Measurements from ENCODE around the gene CST7. TPM values are rescaled to one million over a fixed set of nuclear protein-coding genes. Genes with fewer than 3 reads are reported as not detected.

Gene CST7
- total RNA-seq = not detected in 2 replicates

- DNase-seq (ENCODE audit: low read depth) = no peak
- H3K27me3 ChIP-seq (ENCODE audit: control insufficient read depth, insufficient read depth, low read length) = no peaks in the 10 kb centered on the region
- TF ChIP-seq CTCF (IDR thresholded peaks at IDR 0.05; ENCODE audit: insufficient read depth, low read length, poor library complexity, severe bottlenecking) = no peak
- H3K36me3 ChIP-seq (ENCODE audit: control insufficient read depth, insufficient read depth, low read length) = no peaks in the 10 kb centered on the region
- no peak within 1 kb of the TSS for H3K4me3 ChIP-seq (ENCODE audit: low read depth, low read length)
These were observed at the start of gene CST7 for GRCh38 chr20:24948939-24949679. CST7 (plus strand) TSS chr20:24949269; CDS start chr20:24949506, 237 bp downstream.

GRCh38 chr20:24906806-24907205, 42.3 kb upstream of the CST7 start:
- Histone ChIP-seq H3K36me3 (ENCODE audit: control insufficient read depth, insufficient read depth, low read length) (no peaks in the 10 kb centered on the region), H3K27me3 (ENCODE audit: control insufficient read depth, insufficient read depth, low read length) (no peaks in the 10 kb centered on the region), H3K4me3 (ENCODE audit: low read depth, low read length) (no peak overlapping the region)
- TF ChIP-seq CTCF (IDR thresholded peaks at IDR 0.05; ENCODE audit: insufficient read depth, low read length, poor library complexity, severe bottlenecking) = no peak
- DNase-seq (ENCODE audit: low read depth) = no peak

- TF ChIP-seq CTCF (IDR thresholded peaks at IDR 0.05; ENCODE audit: insufficient read depth, low read length, poor library complexity, severe bottlenecking) = no peak
- Histone ChIP-seq H3K4me3 (ENCODE audit: low read depth, low read length) (no peak overlapping the region), H3K27me3 (ENCODE audit: control insufficient read depth, insufficient read depth, low read length) (no peaks in the 10 kb centered on the region), H3K36me3 (ENCODE audit: control insufficient read depth, insufficient read depth, low read length) (no peaks in the 10 kb centered on the region)
- no peak for DNase-seq (ENCODE audit: low read depth)
These were observed 40.4 kb upstream of the CST7 start for GRCh38 chr20:24908642-24909041.

- H3K36me3 ChIP-seq (ENCODE audit: control insufficient read depth, insufficient read depth, low read length) = no peaks in the 10 kb centered on the region
- no peak for DNase-seq (ENCODE audit: low read depth)
These were observed 39.8 kb upstream of the CST7 start for GRCh38 chr20:24909086-24909780.

GRCh38 chr20:24909861-24910260, 39.2 kb upstream of the CST7 start:
- Histone ChIP-seq H3K27me3 (ENCODE audit: control insufficient read depth, insufficient read depth, low read length) (no peaks in the 10 kb centered on the region), H3K4me3 (ENCODE audit: low read depth, low read length) (no peak overlapping the region), H3K36me3 (ENCODE audit: control insufficient read depth, insufficient read depth, low read length) (no peaks in the 10 kb centered on the region)
- no peak for TF ChIP-seq CTCF (IDR thresholded peaks at IDR 0.05; ENCODE audit: insufficient read depth, low read length, poor library complexity, severe bottlenecking)
- DNase-seq (ENCODE audit: low read depth) = no peak

More at GRCh38 chr20:24909086-24909780, 39.8 kb upstream of the CST7 start:
- Histone ChIP-seq H3K27me3 (ENCODE audit: control insufficient read depth, insufficient read depth, low read length) (no peaks in the 10 kb centered on the region), H3K4me3 (ENCODE audit: low read depth, low read length) (no peak overlapping the region)
- no peak for TF ChIP-seq CTCF (IDR thresholded peaks at IDR 0.05; ENCODE audit: insufficient read depth, low read length, poor library complexity, severe bottlenecking)

All from kidney epithelial cell (primary cell).